Tongue (tissue), 2 donors: ENCODE results near the gene PNCK. TPM values are rescaled to one million over a fixed set of nuclear protein-coding genes. Genes with fewer than 3 reads are reported as not detected.

Source experiments
- DNase-seq: peaks from one replicate; pipeline ENCODE4 v3.0.0-alpha.2; 2015
- total RNA-seq: library from RNA; depleted of rRNA; stranded (reverse); fragments of >200 nt; gene quantifications from one replicate; pipeline ENCODE4 v1.2.3, GENCODE V29; 2014

The PNCK gene
- total RNA-seq, 1 donor from 2014 or later, result 0.92 TPM

GRCh38 chrX:153662266-153662665, 11.3 kb downstream of the PNCK start:
- peak; percentile 37 for DNase-seq

- no peak for DNase-seq
Measured at GRCh38 chrX:153659268-153659667, 14.3 kb downstream of the PNCK start.

GRCh38 chrX:153657161-153657560, 16.5 kb downstream of the PNCK start:
- DNase-seq, result no peak

- no peak for DNase-seq
Measured at GRCh38 chrX:153653556-153653955, 20.1 kb downstream of the PNCK start.

- no peak for DNase-seq
Measured at GRCh38 chrX:153651540-153652079, 22.0 kb downstream of the PNCK start.

GRCh38 chrX:153650959-153651358, 22.7 kb downstream of the PNCK start:
- no peak for DNase-seq

GRCh38 chrX:153649915-153650782, 23.5 kb downstream of the PNCK start:
- DNase-seq, result no peak

- DNase-seq, result no peak
Measured at GRCh38 chrX:153649178-153649914, 24.3 kb downstream of the PNCK start.

GRCh38 chrX:153648358-153649177, 25.0 kb downstream of the PNCK start:
- no peak for DNase-seq

GRCh38 chrX:153647461-153648357, 25.9 kb downstream of the PNCK start:
- DNase-seq, result no peak

GRCh38 chrX:153646620-153647373, 26.8 kb downstream of the PNCK start, which contains the start of gene DUSP9:
DUSP9 (plus strand) TSS chrX:153647203; CDS start chrX:153647954, 751 bp downstream.
- DNase-seq, result peak; percentile 37

- DNase-seq, result no peak
Measured at GRCh38 chrX:153645921-153646488, 27.6 kb downstream of the PNCK start.

GRCh38 chrX:153645151-153645550, 28.5 kb downstream of the PNCK start:
- no peak for DNase-seq

- no peak for DNase-seq
Measured at GRCh38 chrX:153644356-153645125, 29.1 kb downstream of the PNCK start.

GRCh38 chrX:153643431-153644351, 29.9 kb downstream of the PNCK start:
- DNase-seq, result no peak

- DNase-seq, result no peak
Measured at GRCh38 chrX:153642655-153643430, 30.8 kb downstream of the PNCK start.

- peak; percentile 8 for DNase-seq
Measured at GRCh38 chrX:153642051-153642654, 31.5 kb downstream of the PNCK start.
